Thymus (tissue), 11 donors: ENCODE measurements around the gene GAL. TPM values are rescaled to one million over a fixed set of nuclear protein-coding genes. Genes with fewer than 3 reads are reported as not detected.

ENCODE experiments used
- DNase-seq, 9 donors: peaks; one replicate each; pipeline ENCODE4 v3.0.0-alpha.2; 2013; ENCODE audit warnings: low spot score in 9 of 9, low read depth in 6 of 9, missing footprints in 1 of 9
- H3K27ac ChIP-seq, 2 donors: one replicate each; pipeline ENCODE4 v1.5.1; 2013; ENCODE audit warnings: control low read depth in 1 of 2, low read depth in 1 of 2, low read length in 1 of 2, mild to moderate bottlenecking in 1 of 2, moderate library complexity in 1 of 2
- H3K27me3 ChIP-seq, 2 donors: one replicate each; pipeline ENCODE4 v1.5.1; 2013; ENCODE audit warnings: low read length in 1 of 2; ENCODE audit not compliant: control insufficient read depth in 2 of 2, insufficient read depth in 1 of 2
- H3K36me3 ChIP-seq, 2 donors: one replicate each; pipeline ENCODE4 v1.5.1; 2013; ENCODE audit warnings: low read length in 1 of 2, mild to moderate bottlenecking in 1 of 2, moderate library complexity in 1 of 2; ENCODE audit not compliant: control insufficient read depth in 2 of 2, insufficient read depth in 2 of 2
- H3K4me1 ChIP-seq, 2 donors: one replicate each; pipeline ENCODE4 v1.5.1; 2013; ENCODE audit warnings: low read length in 2 of 2; ENCODE audit not compliant: control insufficient read depth in 2 of 2, insufficient read depth in 2 of 2
- H3K4me3 ChIP-seq, 2 donors: one replicate each; pipeline ENCODE4 v1.5.1; 2013; ENCODE audit warnings: low read length in 2 of 2, control low read depth in 1 of 2, mild to moderate bottlenecking in 1 of 2
- H3K9me3 ChIP-seq, 2 donors: one replicate each; pipeline ENCODE4 v1.5.1; 2013; ENCODE audit warnings: low read length in 1 of 2, mild to moderate bottlenecking in 1 of 2; ENCODE audit not compliant: control insufficient read depth in 2 of 2, insufficient read depth in 1 of 2
- WGBS: extraction: QIAGEN DNeasy Blood & Tissue Kit; methylation state at CpG from one replicate; pipeline ENCODE4 v1.1.7; 2013; 5-methylcytosine and 5-hydroxymethylcytosine counted together
- polyA plus RNA-seq: library from polyadenylated mRNA; stranded (reverse); fragments of 200-250 nt; gene quantifications from one replicate; pipeline ENCODE4 v1.2.3, GENCODE V29; 2013
- total RNA-seq: library from RNA; stranded (reverse); fragments of 120-200 nt; gene quantifications from one replicate; pipeline ENCODE4 v1.2.4, GENCODE V29; 2013
- donor health status: healthy.

Gene GAL
- total and polyA plus RNA-seq, 2 donors, result 0.42 to 10.0 TPM

GRCh38 chr11:68685656-68686380 lies 1.5 kb downstream of the GAL start:
- Histone ChIP-seq H3K27ac (no peak overlapping the region), H3K27me3 (peaks cover 48 to 92% of the 10 kb centered on the region in 2 donors), H3K4me1 (peaks cover 0 to 7% of the 10 kb centered on the region in 2 donors), H3K4me3 (no peak overlapping the region), H3K36me3 (no peaks in the 10 kb centered on the region), H3K9me3 (peaks cover 0 to 1% of the 10 kb centered on the region in 2 donors)
- WGBS, result 98% methylated on average over 18 of the region's 18 CpGs
- DNase-seq, result no peak

GRCh38 chr11:68686486-68686885 lies 2.1 kb downstream of the GAL start:
- H3K9me3 ChIP-seq, result peaks cover 0 to 1% of the 10 kb centered on the region in 2 donors
- H3K36me3 ChIP-seq, result no peaks in the 10 kb centered on the region
- DNase-seq, result no peak
- 85% methylated on average over 12 of the region's 12 CpGs for WGBS
- H3K27me3 ChIP-seq, result peaks cover 48 to 91% of the 10 kb centered on the region in 2 donors
- no peak overlapping the region for H3K4me3 ChIP-seq
- H3K4me1 ChIP-seq, result peaks cover 0 to 8% of the 10 kb centered on the region in 2 donors
- no peak overlapping the region for H3K27ac ChIP-seq

GRCh38 chr11:68687311-68687710 lies 3.0 kb downstream of the GAL start:
- Histone ChIP-seq H3K4me3 (no peak overlapping the region), H3K27me3 (peaks cover 48 to 83% of the 10 kb centered on the region in 2 donors), H3K4me1 (peaks cover 0 to 8% of the 10 kb centered on the region in 2 donors), H3K36me3 (no peaks in the 10 kb centered on the region), H3K27ac (no peak overlapping the region), H3K9me3 (peaks cover 0 to 1% of the 10 kb centered on the region in 2 donors)
- DNase-seq, result no peak
- 83% methylated on average over 9 of the region's 9 CpGs for WGBS

GRCh38 chr11:68687986-68688385 lies 3.6 kb downstream of the GAL start:
- no peak for DNase-seq

GRCh38 chr11:68688881-68689280 lies 4.5 kb downstream of the GAL start:
- 95% methylated on average over 12 of the region's 12 CpGs for WGBS

More at GRCh38 chr11:68687986-68688385, 3.6 kb downstream of the GAL start:
- Histone ChIP-seq H3K27ac (no peak overlapping the region), H3K4me1 (peaks cover 0 to 8% of the 10 kb centered on the region in 2 donors), H3K9me3 (peaks cover 0 to 1% of the 10 kb centered on the region in 2 donors), H3K4me3 (no peak overlapping the region), H3K36me3 (no peaks in the 10 kb centered on the region), H3K27me3 (peaks cover 44 to 77% of the 10 kb centered on the region in 2 donors)
- 94% methylated on average over 14 of the region's 14 CpGs for WGBS

GRCh38 chr11:68689737-68690625 lies 5.6 kb downstream of the GAL start:
- DNase-seq, result no peak
- H3K4me1 ChIP-seq, result peaks cover 0 to 8% of the 10 kb centered on the region in 2 donors

More at GRCh38 chr11:68688881-68689280, 4.5 kb downstream of the GAL start:
- no peak overlapping the region for H3K4me3 ChIP-seq
- H3K27me3 ChIP-seq, result peaks cover 35 to 68% of the 10 kb centered on the region in 2 donors
- no peak overlapping the region for H3K27ac ChIP-seq
- H3K36me3 ChIP-seq, result no peaks in the 10 kb centered on the region
- peaks cover 0 to 1% of the 10 kb centered on the region in 2 donors for H3K9me3 ChIP-seq
- peaks cover 0 to 8% of the 10 kb centered on the region in 2 donors for H3K4me1 ChIP-seq
- DNase-seq, result no peak

GRCh38 chr11:68690671-68691401 lies 6.5 kb downstream of the GAL start:
- H3K27me3 ChIP-seq, result peaks cover 16 to 51% of the 10 kb centered on the region in 2 donors
- WGBS, result 27% methylated on average over 16 of the region's 16 CpGs
- no peak overlapping the region for H3K27ac ChIP-seq
- H3K4me1 ChIP-seq, result peaks cover 0 to 8% of the 10 kb centered on the region in 2 donors
- no peak overlapping the region for H3K4me3 ChIP-seq
- H3K9me3 ChIP-seq, result peaks cover 0 to 3% of the 10 kb centered on the region in 2 donors
- peak in 4 of 9 donors; percentile 14 to 54 (median 16) for DNase-seq
- no peaks in the 10 kb centered on the region for H3K36me3 ChIP-seq

More at GRCh38 chr11:68689737-68690625, 5.6 kb downstream of the GAL start:
- Histone ChIP-seq H3K27ac (no peak overlapping the region), H3K27me3 (peaks cover 25 to 57% of the 10 kb centered on the region in 2 donors), H3K9me3 (peaks cover 0 to 1% of the 10 kb centered on the region in 2 donors), H3K4me3 (no peak overlapping the region), H3K36me3 (no peaks in the 10 kb centered on the region)
- WGBS, result 74% methylated on average over 14 of the region's 14 CpGs

GRCh38 chr11:68691402-68691784 lies 7.0 kb downstream of the GAL start:
- Histone ChIP-seq H3K4me1 (peaks cover 0 to 8% of the 10 kb centered on the region in 2 donors), H3K27ac (no peak overlapping the region), H3K36me3 (no peaks in the 10 kb centered on the region), H3K4me3 (no peak overlapping the region), H3K9me3 (peaks cover 0 to 7% of the 10 kb centered on the region in 2 donors), H3K27me3 (peaks cover 11 to 46% of the 10 kb centered on the region in 2 donors)
- DNase-seq, result no peak
- 95% methylated on average over 9 of the region's 9 CpGs for WGBS
